Measurements from ENCODE around the gene C5orf46. TPM values are rescaled to one million over a fixed set of nuclear protein-coding genes. Genes with fewer than 3 reads are reported as not detected.
"Not testable (repeated sequence)": the region's sequence is repeated elsewhere in the genome, so short reads cannot be mapped to it uniquely, and the experiment has no call there.

The C5orf46 gene
- polyA plus RNA-seq = not detected
- long read RNA-seq, donor 1 = 0 reads
- long read RNA-seq, donor 2 = 0 reads
- long read RNA-seq, donor 3 = 0 reads
- long read RNA-seq, donor 4 = 0 reads
- long read RNA-seq, donor 5 = 0 reads
- long read RNA-seq, donor 6 = 0 reads
- long read RNA-seq, donor 7, partial matches to known transcripts = 0 of 4 reads
- long read RNA-seq, donor 7, other reads (novel, unspliced or antisense) = 0 of 4 reads
- long read RNA-seq, donor 8 = 0 reads
- long read RNA-seq, donor 9 = 0 reads
- long read RNA-seq, donor 10 = 0 reads

- Histone ChIP-seq H3K27me3 (ENCODE audit: control insufficient read depth in 3 of 3, insufficient read depth in 3 of 3, low read length in 3 of 3) (no peaks in the 10 kb centered on the region), H3K9me3 (ENCODE audit: control insufficient read depth in 2 of 2, insufficient read depth in 1 of 2, low read depth in 1 of 2, low read length in 1 of 2) (no peaks in the 10 kb centered on the region), H3K4me3 (ENCODE audit: low read depth in 1 of 3, low read length in 3 of 3) (no peak within 1 kb of the TSS), H3K27ac (ENCODE audit: low read depth in 1 of 3, low read length in 2 of 3) (no peak within 1 kb of the TSS), H3K4me1 (ENCODE audit: control insufficient read depth in 3 of 3, insufficient read depth in 2 of 3, low read depth in 1 of 3, low read length in 2 of 3) (no peaks in the 10 kb centered on the region), H3K36me3 (ENCODE audit: control insufficient read depth in 3 of 3, insufficient read depth in 2 of 3, low read depth in 1 of 3, low read length in 3 of 3) (no peaks in the 10 kb centered on the region)
- 54 to 70% (median 61%) methylated on average over 8 of the region's 8 CpGs for WGBS, 3 donors
- no peak for FAIRE-seq
- DNase-seq = peak in 1 of 2 donors; percentile 18
Observed at GRCh38 chr5:147906326-147907095, at the start of gene C5orf46. TSS of gene C5orf46 (minus strand) at chr5:147906538. CDS start at chr5:147906501, 37 bp downstream.

- no peak overlapping the region for H3K4me3 ChIP-seq (ENCODE audit: low read depth in 1 of 3, low read length in 3 of 3)
- no peaks in the 10 kb centered on the region for H3K4me1 ChIP-seq (ENCODE audit: control insufficient read depth in 3 of 3, insufficient read depth in 2 of 3, low read depth in 1 of 3, low read length in 2 of 3)
- H3K36me3 ChIP-seq (ENCODE audit: control insufficient read depth in 3 of 3, insufficient read depth in 2 of 3, low read depth in 1 of 3, low read length in 3 of 3) = no peaks in the 10 kb centered on the region
- no peak overlapping the region for H3K27ac ChIP-seq (ENCODE audit: low read depth in 1 of 3, low read length in 2 of 3)
- DNase-seq (no peak), FAIRE-seq (no peak)
- WGBS, 3 donors = 52 to 59% (median 53%) methylated on average over 6 of the region's 6 CpGs
- no peaks in the 10 kb centered on the region for H3K9me3 ChIP-seq (ENCODE audit: control insufficient read depth in 2 of 2, insufficient read depth in 1 of 2, low read depth in 1 of 2, low read length in 1 of 2)
- H3K27me3 ChIP-seq (ENCODE audit: control insufficient read depth in 3 of 3, insufficient read depth in 3 of 3, low read length in 3 of 3) = no peaks in the 10 kb centered on the region
Observed at GRCh38 chr5:147954971-147955370, 48.6 kb upstream of the C5orf46 start.

GRCh38 chr5:147949711-147950573 lies 43.6 kb upstream of the C5orf46 start:
- H3K9me3 ChIP-seq (ENCODE audit: control insufficient read depth in 2 of 2, insufficient read depth in 1 of 2, low read depth in 1 of 2, low read length in 1 of 2) = no peaks in the 10 kb centered on the region
- H3K4me3 ChIP-seq (ENCODE audit: low read depth in 1 of 3, low read length in 3 of 3) = no peak overlapping the region
- no peaks in the 10 kb centered on the region for H3K27me3 ChIP-seq (ENCODE audit: control insufficient read depth in 3 of 3, insufficient read depth in 3 of 3, low read length in 3 of 3)
- FAIRE-seq (peak; percentile 82), DNase-seq (peak; percentile 42 to 61)
- no peaks in the 10 kb centered on the region for H3K36me3 ChIP-seq (ENCODE audit: control insufficient read depth in 3 of 3, insufficient read depth in 2 of 3, low read depth in 1 of 3, low read length in 3 of 3)
- H3K4me1 ChIP-seq (ENCODE audit: control insufficient read depth in 3 of 3, insufficient read depth in 2 of 3, low read depth in 1 of 3, low read length in 2 of 3) = no peaks in the 10 kb centered on the region
- H3K27ac ChIP-seq (ENCODE audit: low read depth in 1 of 3, low read length in 2 of 3) = no peak overlapping the region
- 47 to 65% (median 54%) methylated on average over 2 of the region's 2 CpGs for WGBS, 3 donors

- not testable (repeated sequence) for H3K36me3 ChIP-seq (ENCODE audit: control insufficient read depth in 3 of 3, insufficient read depth in 2 of 3, low read depth in 1 of 3, low read length in 3 of 3); H3K27me3 ChIP-seq (ENCODE audit: control insufficient read depth in 3 of 3, insufficient read depth in 3 of 3, low read length in 3 of 3); FAIRE-seq; H3K9me3 ChIP-seq (ENCODE audit: control insufficient read depth in 2 of 2, insufficient read depth in 1 of 2, low read depth in 1 of 2, low read length in 1 of 2); H3K4me3 ChIP-seq (ENCODE audit: low read depth in 1 of 3, low read length in 3 of 3); H3K4me1 ChIP-seq (ENCODE audit: control insufficient read depth in 3 of 3, insufficient read depth in 2 of 3, low read depth in 1 of 3, low read length in 2 of 3); H3K27ac ChIP-seq (ENCODE audit: low read depth in 1 of 3, low read length in 2 of 3); DNase-seq
- 89 to 93% (median 93%) methylated on average over 24 to 25 of the region's 25 CpGs for WGBS, 3 donors
Observed at GRCh38 chr5:147946658-147947274, 40.4 kb upstream of the C5orf46 start.

GRCh38 chr5:147939431-147940114 lies 33.2 kb upstream of the C5orf46 start:
- no peaks in the 10 kb centered on the region for H3K4me1 ChIP-seq (ENCODE audit: control insufficient read depth in 3 of 3, insufficient read depth in 2 of 3, low read depth in 1 of 3, low read length in 2 of 3)
- H3K27me3 ChIP-seq (ENCODE audit: control insufficient read depth in 3 of 3, insufficient read depth in 3 of 3, low read length in 3 of 3) = no peaks in the 10 kb centered on the region
- H3K27ac ChIP-seq (ENCODE audit: low read depth in 1 of 3, low read length in 2 of 3) = no peak overlapping the region
- DNase-seq (no peak), FAIRE-seq (no peak)
- WGBS, 3 donors = 88 to 92% (median 91%) methylated on average over 4 of the region's 4 CpGs
- no peaks in the 10 kb centered on the region for H3K9me3 ChIP-seq (ENCODE audit: control insufficient read depth in 2 of 2, insufficient read depth in 1 of 2, low read depth in 1 of 2, low read length in 1 of 2)
- no peak overlapping the region for H3K4me3 ChIP-seq (ENCODE audit: low read depth in 1 of 3, low read length in 3 of 3)
- no peaks in the 10 kb centered on the region for H3K36me3 ChIP-seq (ENCODE audit: control insufficient read depth in 3 of 3, insufficient read depth in 2 of 3, low read depth in 1 of 3, low read length in 3 of 3)

GRCh38 chr5:147935032-147935431 lies 28.7 kb upstream of the C5orf46 start:
- 2 to 5% (median 4%) methylated on average over 3 of the region's 3 CpGs for WGBS, 3 donors

GRCh38 chr5:147930769-147931168 lies 24.4 kb upstream of the C5orf46 start:
- H3K4me3 ChIP-seq (ENCODE audit: low read depth in 1 of 3, low read length in 3 of 3) = no peak overlapping the region
- no peaks in the 10 kb centered on the region for H3K27me3 ChIP-seq (ENCODE audit: control insufficient read depth in 3 of 3, insufficient read depth in 3 of 3, low read length in 3 of 3)
- no peaks in the 10 kb centered on the region for H3K4me1 ChIP-seq (ENCODE audit: control insufficient read depth in 3 of 3, insufficient read depth in 2 of 3, low read depth in 1 of 3, low read length in 2 of 3)
- no peak for DNase-seq
- no peaks in the 10 kb centered on the region for H3K36me3 ChIP-seq (ENCODE audit: control insufficient read depth in 3 of 3, insufficient read depth in 2 of 3, low read depth in 1 of 3, low read length in 3 of 3)
- 63 to 79% (median 65%) methylated on average over 2 of the region's 2 CpGs for WGBS, 3 donors
- H3K27ac ChIP-seq (ENCODE audit: low read depth in 1 of 3, low read length in 2 of 3) = no peak overlapping the region
- FAIRE-seq = no peak
- H3K9me3 ChIP-seq (ENCODE audit: control insufficient read depth in 2 of 2, insufficient read depth in 1 of 2, low read depth in 1 of 2, low read length in 1 of 2) = no peaks in the 10 kb centered on the region

More at GRCh38 chr5:147935032-147935431, 28.7 kb upstream of the C5orf46 start:
- FAIRE-seq = no peak
- Histone ChIP-seq H3K27ac (ENCODE audit: low read depth in 1 of 3, low read length in 2 of 3) (no peak overlapping the region), H3K9me3 (ENCODE audit: control insufficient read depth in 2 of 2, insufficient read depth in 1 of 2, low read depth in 1 of 2, low read length in 1 of 2) (no peaks in the 10 kb centered on the region), H3K4me3 (ENCODE audit: low read depth in 1 of 3, low read length in 3 of 3) (no peak overlapping the region), H3K27me3 (ENCODE audit: control insufficient read depth in 3 of 3, insufficient read depth in 3 of 3, low read length in 3 of 3) (no peaks in the 10 kb centered on the region), H3K36me3 (ENCODE audit: control insufficient read depth in 3 of 3, insufficient read depth in 2 of 3, low read depth in 1 of 3, low read length in 3 of 3) (no peaks in the 10 kb centered on the region), H3K4me1 (ENCODE audit: control insufficient read depth in 3 of 3, insufficient read depth in 2 of 3, low read depth in 1 of 3, low read length in 2 of 3) (no peaks in the 10 kb centered on the region)
- peak; percentile 32 to 46 for DNase-seq
